HFFc6 (cell line): ENCODE measurements around the gene RNF130. TPM values are rescaled to one million over a fixed set of nuclear protein-coding genes. Genes with fewer than 3 reads are reported as not detected.

Experiments
- DNase-seq: peaks from one replicate; pipeline ENCODE4 v3.0.0-alpha.2; 2018
- H3K27ac Mint-ChIP-seq: 2 replicates; pipeline ENCODE4 v1.8.0; 2020; ENCODE audit warnings: mild to moderate bottlenecking, mixed read lengths
- H3K27me3 Mint-ChIP-seq: 2 replicates; pipeline ENCODE4 v1.8.0; 2021; ENCODE audit warnings: mild to moderate bottlenecking, moderate library complexity, mixed read lengths; ENCODE audit not compliant: insufficient read depth
- H3K36me3 Mint-ChIP-seq: 2 replicates; pipeline ENCODE4 v1.8.0; 2021; ENCODE audit warnings: low read depth, mixed read lengths
- H3K4me1 Mint-ChIP-seq: 2 replicates; pipeline ENCODE4 v1.8.0; 2020; ENCODE audit warnings: low read depth, mixed read lengths
- H3K4me3 Mint-ChIP-seq: 2 replicates; pipeline ENCODE4 v1.8.0; 2020; ENCODE audit warnings: mild to moderate bottlenecking, moderate library complexity, mixed read lengths
- H3K9me3 Mint-ChIP-seq: 2 replicates; pipeline ENCODE4 v1.8.0; 2020; ENCODE audit warnings: mild to moderate bottlenecking, mixed read lengths
- CTCF ChIP-seq: fragments of 200-600 bp; sonication (generic); IDR thresholded peaks from 2 replicates; pipeline ENCODE4 v1.5.0; 2021; ENCODE audit warnings: antibody characterized with exemption, mild to moderate bottlenecking
- long read RNA-seq: library from polyadenylated mRNA; unstranded; transcript quantifications from one replicate; pipeline ENCODE4 v2.0.0, GENCODE V29; 2019
- total RNA-seq, 6 experiments: library from RNA; stranded (reverse); fragmentation: NEBNext Ultra II Directional; extraction: Animal tissue kit (Norgen Biotek cat#: 25700); gene quantifications; 2 replicates in 1 of 6; 3 replicates in 5 of 6; pipeline ENCODE4 v1.2.3, GENCODE V29; 2021

RNF130 gene
- total RNA-seq = 1 to 10 TPM in 2 of 6 experiments, under 1 TPM in 4; 0.37 to 7.5 (median 0.93) TPM
- long read RNA-seq, transcript RNF130-205 (9 exons, 2,263 nt) = major isoform, 9 of 13 reads
- long read RNA-seq, partial matches to known transcripts = 2 of 13 reads
- long read RNA-seq, other reads (novel, unspliced or antisense) = 2 of 13 reads

- H3K4me3 Mint-ChIP-seq = peak within 1 kb of the TSS; percentile 82
- peak within 1 kb of the TSS; percentile 73; the same call in 1 of the 2 replicates for H3K27ac Mint-ChIP-seq
- TF ChIP-seq CTCF = no peak
- H3K9me3 Mint-ChIP-seq = peaks cover 22% of the 10 kb centered on the region
- H3K27me3 Mint-ChIP-seq = peaks cover 11% of the 10 kb centered on the region
- no peaks in the 10 kb centered on the region for H3K4me1 Mint-ChIP-seq
- peak; percentile 49 for DNase-seq
- H3K36me3 Mint-ChIP-seq = peaks cover 4% of the 10 kb centered on the region; the same call in 1 of the 2 replicates
Observed at GRCh38 chr5:180071531-180072255, at the start of gene RNF130. Gene RNF130 (minus strand): TSS chr5:180071759. CDS start chr5:180071702, 57 bp downstream.

GRCh38 chr5:180120237-180121101 lies 48.9 kb upstream of the RNF130 start:
- DNase-seq = no peak
- H3K36me3 Mint-ChIP-seq = peaks cover 9% of the 10 kb centered on the region; the same call in 1 of the 2 replicates
- H3K4me1 Mint-ChIP-seq = no peaks in the 10 kb centered on the region
- no peak overlapping the region for H3K4me3 Mint-ChIP-seq
- H3K9me3 Mint-ChIP-seq = peaks cover 29% of the 10 kb centered on the region
- H3K27ac Mint-ChIP-seq = no peak overlapping the region
- H3K27me3 Mint-ChIP-seq = peaks cover 6% of the 10 kb centered on the region
- TF ChIP-seq CTCF = no peak

GRCh38 chr5:180119903-180120236 lies 48.3 kb upstream of the RNF130 start:
- H3K4me3 Mint-ChIP-seq = no peak overlapping the region
- H3K4me1 Mint-ChIP-seq = no peaks in the 10 kb centered on the region
- no peak overlapping the region for H3K27ac Mint-ChIP-seq
- TF ChIP-seq CTCF = no peak
- H3K27me3 Mint-ChIP-seq = peaks cover 4% of the 10 kb centered on the region
- no peak for DNase-seq
- peaks cover 12% of the 10 kb centered on the region; the same call in 1 of the 2 replicates for H3K36me3 Mint-ChIP-seq
- H3K9me3 Mint-ChIP-seq = peaks cover 34% of the 10 kb centered on the region

GRCh38 chr5:180119031-180119902 lies 47.7 kb upstream of the RNF130 start:
- DNase-seq = no peak
- Mint-ChIP-seq H3K27me3 (peaks cover 2% of the 10 kb centered on the region), H3K4me1 (no peaks in the 10 kb centered on the region), H3K4me3 (no peak overlapping the region), H3K36me3 (peaks cover 12% of the 10 kb centered on the region; the same call in 1 of the 2 replicates), H3K27ac (no peak overlapping the region), H3K9me3 (peaks cover 36% of the 10 kb centered on the region)
- TF ChIP-seq CTCF = no peak

GRCh38 chr5:180118391-180118791 lies 46.8 kb upstream of the RNF130 start:
- Mint-ChIP-seq H3K27ac (no peak overlapping the region), H3K4me1 (no peaks in the 10 kb centered on the region), H3K27me3 (peaks cover 2% of the 10 kb centered on the region), H3K36me3 (peaks cover 12% of the 10 kb centered on the region; the same call in 1 of the 2 replicates), H3K9me3 (peaks cover 38% of the 10 kb centered on the region), H3K4me3 (no peak overlapping the region)
- no peak for TF ChIP-seq CTCF
- no peak for DNase-seq
